ENCODE results near the gene ABCA4. TPM values are rescaled to one million over a fixed set of nuclear protein-coding genes. Genes with fewer than 3 reads are reported as not detected.

ABCA4 gene
- total RNA-seq, 1 donor from 2014 or later: 1.2 TPM

DNA sequence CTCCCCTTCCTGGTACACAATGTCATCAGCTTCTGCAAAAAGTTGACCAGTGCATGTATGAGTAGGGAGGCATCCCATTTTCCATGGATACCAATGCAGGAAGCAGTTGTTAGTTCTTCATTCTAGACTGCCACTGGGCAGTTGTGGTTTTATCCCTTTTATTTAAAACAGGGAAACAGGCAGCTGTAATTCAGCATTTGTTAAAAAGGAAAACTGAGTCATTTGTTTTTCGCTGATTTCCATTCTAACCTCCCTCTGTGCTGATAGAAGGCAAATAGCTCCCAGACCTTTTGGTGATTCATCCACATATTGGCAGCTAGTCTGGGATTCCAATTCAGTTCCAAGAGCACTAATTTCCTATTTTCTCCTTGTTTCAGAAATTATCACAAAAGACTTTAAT is 21.1 kb upstream of the ABCA4 start:
- Mint-ChIP-seq H3K27me3 (ENCODE audit: insufficient read depth, low read depth) (no peaks in the 10 kb centered on the region), H3K4me1 (no peaks in the 10 kb centered on the region), H3K4me3 (no peak overlapping the region), H3K36me3 (no peaks in the 10 kb centered on the region), H3K9me3 (peaks cover 9% of the 10 kb centered on the region), H3K27ac (no peak overlapping the region)
- H3K36me3 ChIP-seq: no peaks in the 10 kb centered on the region
- no peak overlapping the region for H3K9ac ChIP-seq
- no peaks in the 10 kb centered on the region for H4K20me1 ChIP-seq (ENCODE audit: low read depth)
- no peaks in the 10 kb centered on the region for H3K79me2 ChIP-seq (ENCODE audit: low read depth)
- no peak overlapping the region for H3K27ac ChIP-seq
- no peak for DNase-seq (ENCODE audit: low spot score)
- H3K9me3 ChIP-seq (ENCODE audit: low read depth): no peaks in the 10 kb centered on the region
- peak overlapping the region; percentile 69 for H2AFZ ChIP-seq (replicated peaks)
- peaks cover 6% of the 10 kb centered on the region for H3K4me1 ChIP-seq
- TF ChIP-seq EZH2phosphoT487 (IDR thresholded peaks at IDR 0.05) (no peak), EZH2 (IDR thresholded peaks at IDR 0.05) (no peak), CTCF (IDR thresholded peaks at IDR 0.05) (no peak)
- no peak overlapping the region for H3K4me2 ChIP-seq
- no peaks in the 10 kb centered on the region for H3K27me3 ChIP-seq
- H3K4me3 ChIP-seq: no peak overlapping the region
- H3F3A ChIP-seq (ENCODE audit: low read depth): no peaks in the 10 kb centered on the region

DNA sequence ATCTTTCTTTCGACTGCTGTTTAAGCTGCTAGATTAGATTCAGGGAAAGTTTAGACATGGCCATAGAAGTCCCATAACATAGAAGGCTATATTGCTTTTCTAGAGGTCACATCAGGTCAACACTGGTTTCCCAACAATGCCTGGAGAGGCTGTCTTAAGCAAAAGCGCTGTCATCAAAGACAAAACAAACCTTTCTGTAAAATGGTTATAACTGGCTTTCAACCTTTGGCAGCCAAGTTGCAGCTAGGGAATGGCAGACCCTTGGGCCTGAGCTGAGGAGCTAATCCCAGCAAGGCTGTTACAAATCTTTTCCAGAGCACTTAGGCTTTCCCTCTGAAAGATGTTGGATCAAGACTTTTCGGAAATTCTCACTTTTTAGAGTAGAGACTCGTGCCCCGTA is 11.2 kb upstream of the ABCA4 start:
- no peak for DNase-seq (ENCODE audit: low spot score)
- H3K27ac ChIP-seq: no peak overlapping the region
- H4K20me1 ChIP-seq (ENCODE audit: low read depth): no peaks in the 10 kb centered on the region
- H3K9me3 ChIP-seq (ENCODE audit: low read depth): no peaks in the 10 kb centered on the region
- no peaks in the 10 kb centered on the region for H3F3A ChIP-seq (ENCODE audit: low read depth)
- no peaks in the 10 kb centered on the region for H3K27me3 ChIP-seq
- Mint-ChIP-seq H3K27me3 (ENCODE audit: insufficient read depth, low read depth) (peaks cover 2% of the 10 kb centered on the region), H3K4me1 (peaks cover 9% of the 10 kb centered on the region), H3K4me3 (no peak overlapping the region), H3K27ac (no peak overlapping the region), H3K36me3 (no peaks in the 10 kb centered on the region), H3K9me3 (peaks cover 19% of the 10 kb centered on the region)
- TF ChIP-seq EZH2phosphoT487 (IDR thresholded peaks at IDR 0.05) (no peak), CTCF (IDR thresholded peaks at IDR 0.05) (no peak), EZH2 (IDR thresholded peaks at IDR 0.05) (no peak)
- no peaks in the 10 kb centered on the region for H3K79me2 ChIP-seq (ENCODE audit: low read depth)
- peaks cover 8% of the 10 kb centered on the region for H3K4me1 ChIP-seq
- peak overlapping the region; percentile 21 for H2AFZ ChIP-seq (replicated peaks)
- H3K9ac ChIP-seq: no peak overlapping the region
- H3K4me3 ChIP-seq: no peak overlapping the region
- no peak overlapping the region for H3K4me2 ChIP-seq
- H3K36me3 ChIP-seq: no peaks in the 10 kb centered on the region

DNA sequence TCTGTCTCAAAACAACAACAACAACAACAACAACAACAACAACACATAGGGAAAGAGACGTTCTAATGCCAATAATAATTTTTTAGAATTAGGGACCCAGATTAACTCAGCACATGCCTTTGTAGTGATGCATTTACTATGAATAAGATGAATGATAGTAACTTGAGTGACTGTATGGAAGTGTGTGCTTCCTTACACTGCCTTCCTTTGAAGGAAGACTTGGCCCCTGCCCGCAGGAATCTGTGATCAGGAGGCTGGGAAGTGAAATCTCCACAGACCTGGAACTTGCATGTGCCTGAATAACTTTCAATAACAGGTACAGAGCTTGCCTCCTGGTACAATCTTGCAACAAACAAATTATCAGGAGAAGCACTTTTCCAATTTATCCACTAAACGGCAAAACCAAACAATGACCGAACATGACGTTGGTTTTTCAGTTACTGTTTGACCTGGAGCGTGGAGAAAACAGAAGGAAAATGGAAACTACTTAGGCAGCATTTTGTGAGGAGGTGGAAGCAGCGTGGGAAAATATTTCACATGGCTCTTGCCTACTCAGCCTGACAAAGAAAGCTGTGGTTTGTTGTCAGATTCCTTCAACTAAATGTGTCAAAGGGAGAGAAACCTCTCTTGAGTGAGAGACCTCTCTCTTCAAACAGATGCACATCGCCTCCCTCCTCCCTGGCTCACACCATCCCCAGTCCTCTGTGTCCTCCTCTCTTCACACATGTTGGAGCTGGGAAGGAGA is 10.1 kb upstream of the ABCA4 start:
- Mint-ChIP-seq H3K27me3 (ENCODE audit: insufficient read depth, low read depth) (peaks cover 2% of the 10 kb centered on the region), H3K36me3 (no peaks in the 10 kb centered on the region), H3K4me3 (no peak overlapping the region), H3K9me3 (peaks cover 11% of the 10 kb centered on the region), H3K4me1 (peaks cover 9% of the 10 kb centered on the region), H3K27ac (peak overlapping the region; percentile 21)
- H3K36me3 ChIP-seq: no peaks in the 10 kb centered on the region
- H3K4me3 ChIP-seq: no peak overlapping the region
- H3K4me2 ChIP-seq: no peak overlapping the region
- no peak overlapping the region for H3K9ac ChIP-seq
- H4K20me1 ChIP-seq (ENCODE audit: low read depth): no peaks in the 10 kb centered on the region
- peaks cover 16% of the 10 kb centered on the region for H3K4me1 ChIP-seq
- H3K27me3 ChIP-seq: no peaks in the 10 kb centered on the region
- H3F3A ChIP-seq (ENCODE audit: low read depth): no peaks in the 10 kb centered on the region
- no peak for TF ChIP-seq EZH2phosphoT487 (IDR thresholded peaks at IDR 0.05)
- no peak for TF ChIP-seq EZH2 (IDR thresholded peaks at IDR 0.05)
- no peak for DNase-seq (ENCODE audit: low spot score)
- H2AFZ ChIP-seq (replicated peaks): peak overlapping the region; percentile 45
- H3K27ac ChIP-seq: no peak overlapping the region
- H3K79me2 ChIP-seq (ENCODE audit: low read depth): no peaks in the 10 kb centered on the region
- H3K9me3 ChIP-seq (ENCODE audit: low read depth): no peaks in the 10 kb centered on the region

DNA sequence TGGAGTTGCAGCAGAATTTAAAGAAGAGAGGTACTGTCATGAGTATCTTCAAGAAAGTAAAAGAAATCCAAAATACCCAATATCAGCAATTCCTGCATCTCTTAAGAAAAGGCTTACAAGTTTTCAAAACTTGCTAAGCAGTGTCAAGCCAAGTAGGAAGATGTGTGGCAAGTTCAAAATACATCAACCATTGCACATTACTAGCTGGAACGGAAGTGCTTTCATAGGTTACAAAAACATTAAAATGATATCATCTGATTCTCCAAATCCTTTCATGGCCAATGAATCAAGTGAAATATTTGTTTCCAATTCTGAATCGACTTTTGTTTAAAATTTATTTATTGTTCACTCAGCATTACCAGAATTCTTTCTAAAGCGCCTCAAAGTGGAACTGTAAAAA is 5.7 kb upstream of the ABCA4 start:
- Histone ChIP-seq H3K36me3 (no peaks in the 10 kb centered on the region), H3K27me3 (no peaks in the 10 kb centered on the region), H3K79me2 (ENCODE audit: low read depth) (no peaks in the 10 kb centered on the region), H3F3A (ENCODE audit: low read depth) (no peaks in the 10 kb centered on the region), H3K4me2 (no peak overlapping the region), H4K20me1 (ENCODE audit: low read depth) (no peaks in the 10 kb centered on the region), H3K4me3 (no peak overlapping the region), H3K4me1 (peaks cover 16% of the 10 kb centered on the region), H3K9me3 (ENCODE audit: low read depth) (no peaks in the 10 kb centered on the region), H2AFZ (replicated peaks) (no peak overlapping the region), H3K9ac (no peak overlapping the region), H3K27ac (no peak overlapping the region)
- no peak overlapping the region for H3K27ac Mint-ChIP-seq
- H3K27me3 Mint-ChIP-seq (ENCODE audit: insufficient read depth, low read depth): peaks cover 5% of the 10 kb centered on the region
- TF ChIP-seq CTCF (IDR thresholded peaks at IDR 0.05) (no peak), EZH2phosphoT487 (IDR thresholded peaks at IDR 0.05) (no peak)
- H3K36me3 Mint-ChIP-seq: no peaks in the 10 kb centered on the region
- peaks cover 10% of the 10 kb centered on the region for H3K4me1 Mint-ChIP-seq
- no peak overlapping the region for H3K4me3 Mint-ChIP-seq
- no peak for DNase-seq (ENCODE audit: low spot score)
- H3K9me3 Mint-ChIP-seq: peaks cover 2% of the 10 kb centered on the region

Measured in neural progenitor cell (in vitro differentiated cells).